IPS-15b (cell line): ENCODE measurements around the gene TMEM164.
"Not testable (repeated sequence)": the region's sequence is repeated elsewhere in the genome, so short reads cannot be mapped to it uniquely, and the experiment has no call there.

Experiments
- H3K27me3 ChIP-seq: one replicate; pipeline ENCODE4 v1.6.1; 2013; ENCODE audit warnings: low read length; ENCODE audit not compliant: control insufficient read depth, insufficient read depth
- H3K36me3 ChIP-seq: one replicate; pipeline ENCODE4 v1.6.1; 2013; ENCODE audit warnings: low read length; ENCODE audit not compliant: control insufficient read depth, insufficient read depth
- H3K4me1 ChIP-seq: one replicate; pipeline ENCODE4 v1.6.1; 2013; ENCODE audit warnings: mild to moderate bottlenecking, low read length; ENCODE audit not compliant: control insufficient read depth, insufficient read depth
- H3K4me3 ChIP-seq: one replicate; pipeline ENCODE4 v1.5.1; 2013; ENCODE audit warnings: low read depth, low read length
- H3K9ac ChIP-seq: one replicate; pipeline ENCODE4 v1.6.1; 2013; ENCODE audit warnings: low read depth, mild to moderate bottlenecking, low read length
- H3K9me3 ChIP-seq: one replicate; pipeline ENCODE4 v1.6.1; 2013; ENCODE audit warnings: mild to moderate bottlenecking, low read length; ENCODE audit not compliant: control insufficient read depth, insufficient read depth

The TMEM164 gene

DNA sequence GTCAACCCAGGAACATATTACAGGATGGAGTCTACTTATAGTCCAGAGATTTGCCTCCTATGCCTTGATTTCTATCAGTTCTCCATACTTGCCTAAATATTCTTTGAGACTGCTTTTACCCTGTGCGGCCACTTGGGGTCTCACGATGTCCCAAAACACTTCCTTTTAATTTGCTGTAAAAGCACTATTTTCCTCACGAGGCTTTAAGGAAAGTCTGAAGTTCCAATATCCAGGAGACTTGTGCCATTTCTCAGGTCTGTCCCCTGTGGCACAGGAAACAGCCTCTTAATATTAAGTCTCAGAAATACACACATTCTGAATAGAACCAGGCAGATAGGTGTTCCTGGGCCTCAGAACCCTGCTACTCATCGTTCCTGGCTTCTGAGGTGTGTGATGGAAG lies 142.9 kb downstream of the TMEM164 start:
- Histone ChIP-seq H3K4me3 (no peak overlapping the region), H3K9ac (no peak overlapping the region), H3K9me3 (no peaks in the 10 kb centered on the region), H3K27me3 (no peaks in the 10 kb centered on the region), H3K36me3 (no peaks in the 10 kb centered on the region), H3K4me1 (peaks cover 17% of the 10 kb centered on the region)

GRCh38 chrX:110146521-110146920 lies 143.6 kb downstream of the TMEM164 start:
- Histone ChIP-seq H3K27me3 (no peaks in the 10 kb centered on the region), H3K4me1 (peaks cover 17% of the 10 kb centered on the region)

DNA sequence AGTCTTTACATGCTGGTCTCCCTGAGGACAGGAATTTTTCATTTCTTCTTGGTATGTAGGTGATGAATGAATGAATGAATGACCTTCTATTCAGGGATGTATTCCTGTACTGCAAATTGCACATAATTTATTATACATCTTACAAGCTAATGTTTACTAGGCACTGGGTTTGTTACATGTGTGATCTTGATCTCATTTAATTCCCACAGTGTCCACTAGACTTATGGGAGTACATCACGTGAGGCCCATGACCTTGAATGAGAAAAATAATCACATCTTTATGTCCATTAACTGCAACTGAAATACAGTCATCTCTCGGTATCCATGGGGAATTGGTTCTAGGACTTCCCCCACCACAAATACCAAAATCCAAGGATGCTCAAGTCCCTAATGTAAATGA lies 150.3 kb downstream of the TMEM164 start:
- H3K36me3 ChIP-seq: no peaks in the 10 kb centered on the region
- no peaks in the 10 kb centered on the region for H3K4me1 ChIP-seq
- no peaks in the 10 kb centered on the region for H3K9me3 ChIP-seq
- no peak overlapping the region for H3K9ac ChIP-seq
- no peaks in the 10 kb centered on the region for H3K27me3 ChIP-seq
- no peak overlapping the region for H3K4me3 ChIP-seq

More at GRCh38 chrX:110146521-110146920, 143.6 kb downstream of the TMEM164 start:
- no peaks in the 10 kb centered on the region for H3K36me3 ChIP-seq
- no peak overlapping the region for H3K9ac ChIP-seq
- H3K4me3 ChIP-seq: no peak overlapping the region
- H3K9me3 ChIP-seq: no peaks in the 10 kb centered on the region

- Histone ChIP-seq H3K27me3 (no peaks in the 10 kb centered on the region), H3K36me3 (no peaks in the 10 kb centered on the region), H3K4me3 (no peak overlapping the region), H3K9me3 (no peaks in the 10 kb centered on the region), H3K9ac (no peak overlapping the region), H3K4me1 (no peaks in the 10 kb centered on the region)
Measured at GRCh38 chrX:110153896-110154295, 151.0 kb downstream of the TMEM164 start.

DNA sequence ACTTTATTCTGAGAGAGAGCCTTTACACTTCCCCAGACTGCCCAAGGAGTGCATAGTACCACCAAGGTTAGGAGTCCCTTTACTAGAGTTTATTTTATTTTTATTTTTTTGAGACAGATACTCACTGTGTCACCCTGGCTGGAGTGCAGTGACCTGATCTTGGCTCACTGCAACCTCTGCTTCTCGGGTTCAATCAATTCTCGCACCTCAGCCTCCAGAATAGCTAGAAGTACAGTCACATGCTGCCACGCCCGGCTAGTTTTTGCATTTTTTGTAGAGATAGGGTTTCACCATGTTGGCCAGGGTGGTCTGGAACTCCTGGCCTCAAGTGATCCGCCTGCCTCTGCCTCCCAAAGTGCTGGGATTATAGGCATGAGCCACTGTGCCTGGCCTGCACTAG lies 151.4 kb downstream of the TMEM164 start:
- H3K27me3 ChIP-seq, H3K36me3 ChIP-seq, H3K4me3 ChIP-seq, H3K4me1 ChIP-seq, H3K9me3 ChIP-seq, H3K9ac ChIP-seq: not testable (repeated sequence)

- no peak overlapping the region for H3K9ac ChIP-seq
- H3K4me3 ChIP-seq: no peak overlapping the region
- H3K9me3 ChIP-seq: no peaks in the 10 kb centered on the region
- H3K27me3 ChIP-seq: no peaks in the 10 kb centered on the region
- no peaks in the 10 kb centered on the region for H3K36me3 ChIP-seq
- H3K4me1 ChIP-seq: peaks cover 1% of the 10 kb centered on the region
Measured at GRCh38 chrX:110155759-110156158, 152.8 kb downstream of the TMEM164 start.

GRCh38 chrX:110156167-110156754 lies 153.3 kb downstream of the TMEM164 start:
- Histone ChIP-seq H3K4me1 (peaks cover 6% of the 10 kb centered on the region), H3K36me3 (no peaks in the 10 kb centered on the region), H3K9me3 (no peaks in the 10 kb centered on the region), H3K27me3 (no peaks in the 10 kb centered on the region), H3K9ac (no peak overlapping the region), H3K4me3 (no peak overlapping the region)

GRCh38 chrX:110157444-110157843 lies 154.5 kb downstream of the TMEM164 start:
- Histone ChIP-seq H3K4me1 (peaks cover 7% of the 10 kb centered on the region), H3K36me3 (no peaks in the 10 kb centered on the region), H3K9ac (no peak overlapping the region), H3K27me3 (no peaks in the 10 kb centered on the region), H3K4me3 (no peak overlapping the region), H3K9me3 (no peaks in the 10 kb centered on the region)

- no peaks in the 10 kb centered on the region for H3K9me3 ChIP-seq
- no peaks in the 10 kb centered on the region for H3K36me3 ChIP-seq
- H3K4me1 ChIP-seq: peaks cover 7% of the 10 kb centered on the region
- no peak overlapping the region for H3K4me3 ChIP-seq
- no peak overlapping the region for H3K9ac ChIP-seq
- no peaks in the 10 kb centered on the region for H3K27me3 ChIP-seq
Measured at GRCh38 chrX:110159235-110159634, 156.3 kb downstream of the TMEM164 start.

GRCh38 chrX:110159865-110160264 lies 157.0 kb downstream of the TMEM164 start:
- Histone ChIP-seq H3K9me3 (no peaks in the 10 kb centered on the region), H3K9ac (no peak overlapping the region), H3K4me1 (peaks cover 7% of the 10 kb centered on the region), H3K36me3 (no peaks in the 10 kb centered on the region), H3K4me3 (no peak overlapping the region), H3K27me3 (no peaks in the 10 kb centered on the region)

- Histone ChIP-seq H3K27me3 (no peaks in the 10 kb centered on the region), H3K9me3 (no peaks in the 10 kb centered on the region), H3K36me3 (no peaks in the 10 kb centered on the region), H3K4me3 (no peak overlapping the region), H3K4me1 (peaks cover 7% of the 10 kb centered on the region), H3K9ac (no peak overlapping the region)
Measured at GRCh38 chrX:110161361-110161686, 158.4 kb downstream of the TMEM164 start.

DNA sequence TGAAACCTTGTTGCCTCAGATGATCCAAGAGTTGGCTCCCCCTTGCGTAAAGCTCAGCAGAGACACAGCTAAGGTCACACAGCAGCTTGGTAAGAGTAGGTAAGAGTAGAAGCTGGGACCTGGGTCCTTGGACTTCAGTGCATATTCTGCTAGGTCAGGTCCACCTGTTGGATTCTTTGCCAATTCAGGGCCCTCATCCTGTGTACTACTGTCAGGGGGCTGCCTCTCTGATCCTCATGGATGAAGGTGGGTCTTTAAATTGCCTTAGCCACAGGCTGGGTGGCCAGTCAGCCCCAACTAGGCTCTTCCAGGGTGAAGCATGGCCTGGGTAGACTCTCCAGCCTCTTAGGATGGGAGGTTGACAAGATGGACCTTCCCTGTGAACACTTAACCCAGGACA lies 159.2 kb downstream of the TMEM164 start:
- no peak overlapping the region for H3K9ac ChIP-seq

More for the DNA sequence above, 159.2 kb downstream of the TMEM164 start:
- no peaks in the 10 kb centered on the region for H3K27me3 ChIP-seq
- no peak overlapping the region for H3K4me3 ChIP-seq
- H3K4me1 ChIP-seq: peaks cover 7% of the 10 kb centered on the region
- H3K9me3 ChIP-seq: no peaks in the 10 kb centered on the region
- H3K36me3 ChIP-seq: no peaks in the 10 kb centered on the region
